HG03520 (cell line): Measurements from ENCODE around the gene BRMS1.

Source experiments
- ATAC-seq: cut with Tn5 transposase; IDR thresholded peaks from one replicate; pipeline ENCODE4 v1.9.1; 2021; ENCODE audit warnings: mild to moderate bottlenecking, moderate library complexity; ENCODE audit not compliant: unreplicated experiment

The BRMS1 gene

GRCh38 chr11:66287889-66288670, 56.8 kb downstream of the BRMS1 start:
- ATAC-seq = no peak
